K562 (cell line): ENCODE results near the gene PKLR. TPM values are rescaled to one million over a fixed set of nuclear protein-coding genes. Genes with fewer than 3 reads are reported as not detected.

Experiments
- ARID4B ChIP-seq: sonication (generic); formaldehyde crosslinking; IDR thresholded peaks from 2 replicates; pipeline ENCODE4 v1.8.0; 2022; ENCODE audit warnings: mild to moderate bottlenecking, missing genetic modification reagents
- GTF2B ChIP-seq: IDR thresholded peaks from 2 replicates; pipeline ENCODE4 v1.6.1; 2011; ENCODE audit not compliant: insufficient read length; ENCODE audit errors: extremely low read depth
- MITF ChIP-seq: IDR thresholded peaks from 2 replicates; pipeline ENCODE4 v1.6.1; 2014; ENCODE audit warnings: antibody characterized with exemption
- MYBL2 ChIP-seq, 2 experiments: fragments of 450-650 bp in 1 of 2; sonication (generic) in 1 of 2; formaldehyde crosslinking in 1 of 2; IDR thresholded peaks; 2 replicates each; pipeline versions ENCODE4 v1.6.1 to v1.8.1; 2017 to 2022; ENCODE audit warnings: borderline replicate concordance in 1 of 2, inconsistent platforms in 1 of 2, low read depth in 1 of 2, mild to moderate bottlenecking in 1 of 2, missing genetic modification reagents in 1 of 2, moderate library complexity in 1 of 2
- PHB ChIP-seq: fragments of 250-450 bp; sonication (Bioruptor Pico); IDR thresholded peaks from 2 replicates; pipeline ENCODE4 v1.5.0; 2021
- POLR2AphosphoS5 ChIP-seq: IDR thresholded peaks from 2 replicates; pipeline ENCODE4 v1.6.1; 2011; ENCODE audit warnings: mild to moderate bottlenecking, low read depth, low read length, moderate library complexity; ENCODE audit not compliant: control insufficient read depth, insufficient read depth
- ZBTB5 ChIP-seq: fragments of 450-650 bp; IDR thresholded peaks from 2 replicates; pipeline ENCODE4 v1.6.1; 2017; ENCODE audit warnings: antibody characterized with exemption
- ZBTB9 ChIP-seq: fragments of 450-650 bp; formaldehyde crosslinking; IDR thresholded peaks from 2 replicates; pipeline ENCODE4 v1.4.0; 2020; ENCODE audit warnings: mild to moderate bottlenecking, moderate library complexity
- ZKSCAN1 ChIP-seq: fragments of 150-350 bp; IDR thresholded peaks from 2 replicates; pipeline ENCODE4 v1.6.1; 2016; ENCODE audit warnings: low read depth, low read length
- ZNF592 ChIP-seq: fragments of 450-650 bp; IDR thresholded peaks from 2 replicates; pipeline ENCODE4 v1.6.1; 2017; ENCODE audit warnings: antibody characterized with exemption, mild to moderate bottlenecking
- polyA plus RNA-seq, 8 experiments: library from polyadenylated mRNA; depleted of rRNA in 4 of 8; stranded (reverse) in 5 of 8; unstranded in 3 of 8; fragments of >200 nt; fragmentation: Nextera tagmentation in 2 of 8; fragmentation: Illumina TruSeq in 1 of 8; extraction: Ambion mirVana in 2 of 8; extraction: Trizol in 1 of 8; gene quantifications; 2 replicates each; pipeline versions ENCODE4 v1.2.1 to v1.2.3, GENCODE V29; 2011 to 2014; ENCODE audit warnings: inconsistent platforms in 1 of 8, missing spikeins in 1 of 8
- total RNA-seq, 7 experiments: library from RNA; depleted of rRNA in 6 of 7; stranded (reverse); fragments of >200 nt in 6 of 7; fragmentation: Illumina TruSeq in 2 of 7; extraction: Trizol in 2 of 7; gene quantifications; 2 replicates each; pipeline versions ENCODE4 v1.2.1 to v1.2.3, GENCODE V29; 2011 to 2021; ENCODE audit warnings: low replicate concordance in 1 of 7

PKLR gene
- total and polyA plus RNA-seq, 9 of the 15 experiments (the other 6 are each of a cell fraction or from before 2014, with no cell fraction given), result 10.7 to 78.4 (median 38.2) TPM

GRCh38 chr1:155250633-155251449 is 50.4 kb downstream of the PKLR start (continued):
- TF ChIP-seq ZBTB9 (CRISPR knock-in tag), result peak; percentile 69; the same call in 1 of the 2 replicates
- TF ChIP-seq POLR2AphosphoS5, result no peak
- TF ChIP-seq GTF2B, result no peak
- TF ChIP-seq MYBL2 (IDR thresholded peaks at IDR 0.05; ENCODE audit: low read depth), result no peak
- TF ChIP-seq MYBL2 (CRISPR knock-in tag; IDR thresholded peaks at IDR 0.05; ENCODE audit: borderline replicate concordance), result no peak
- peak; percentile 78 for TF ChIP-seq ZNF592
- peak; percentile 33; the same call in 1 of the 2 replicates for TF ChIP-seq ARID4B (CRISPR knock-in tag)
- TF ChIP-seq PHB (CRISPR knock-in tag), result no peak
- TF ChIP-seq MITF, result no peak
- peak; percentile 60; the same call in 1 of the 2 replicates for TF ChIP-seq ZKSCAN1
- TF ChIP-seq ZBTB5, result no peak
